Lung (tissue), 16 donors: ENCODE results near the gene GAN. TPM values are rescaled to one million over a fixed set of nuclear protein-coding genes. Genes with fewer than 3 reads are reported as not detected.
A peak's percentile ranks its signal among the peaks of the same experiment; 100 is the strongest.

Experiments
- ATAC-seq: fragments of 200-7000 bp; cut with Tn5 transposase; one replicate; pipeline ENCODE4 v1.9.1; 2020; ENCODE audit warnings: moderate number of reproducible peaks; ENCODE audit not compliant: insufficient read depth, low FRiP score
- DNase-seq, 3 donors: peaks; one replicate each; pipeline ENCODE4 v3.0.0-alpha.2; 2013 to 2017
- H3K27ac ChIP-seq, 2 donors: one replicate each; pipeline ENCODE4 v1.5.1; 2013; ENCODE audit warnings: mild to moderate bottlenecking in 2 of 2, moderate library complexity in 2 of 2, control low read depth in 1 of 2, inconsistent platforms in 1 of 2, low read depth in 1 of 2, low read length in 1 of 2
- H3K27me3 ChIP-seq, 3 donors: one replicate each; pipeline ENCODE4 v1.5.1; 2013; ENCODE audit warnings: low read length in 2 of 3; ENCODE audit not compliant: control insufficient read depth in 3 of 3, insufficient read depth in 3 of 3
- H3K36me3 ChIP-seq, 4 donors: one replicate each; pipeline ENCODE4 v1.5.1; 2013; ENCODE audit warnings: low read length in 4 of 4, mild to moderate bottlenecking in 1 of 4, moderate library complexity in 1 of 4; ENCODE audit not compliant: control insufficient read depth in 4 of 4, insufficient read depth in 4 of 4
- H3K4me1 ChIP-seq, 5 donors: one replicate each; pipeline ENCODE4 v1.5.1; 2013; ENCODE audit warnings: low read length in 5 of 5, mild to moderate bottlenecking in 2 of 5, moderate library complexity in 1 of 5; ENCODE audit not compliant: control insufficient read depth in 5 of 5, insufficient read depth in 5 of 5
- H3K4me3 ChIP-seq: one replicate; pipeline ENCODE4 v1.5.1; 2013; ENCODE audit warnings: mild to moderate bottlenecking, control low read depth, moderate library complexity
- H3K9ac ChIP-seq, 2 donors: one replicate each; pipeline ENCODE4 v1.5.1; 2013; ENCODE audit warnings: low read length in 2 of 2, control low read depth in 1 of 2; ENCODE audit not compliant: insufficient read depth in 1 of 2
- H3K9me3 ChIP-seq, 4 donors: one replicate each; pipeline ENCODE4 v1.5.1; 2013; ENCODE audit warnings: low read length in 3 of 4, mild to moderate bottlenecking in 1 of 4, moderate library complexity in 1 of 4; ENCODE audit not compliant: control insufficient read depth in 4 of 4, insufficient read depth in 3 of 4
- WGBS, 2 donors: extraction: QIAGEN DNeasy Blood & Tissue Kit; methylation state at CpG; one replicate each; pipeline ENCODE4 v1.1.7; 2013; 5-methylcytosine and 5-hydroxymethylcytosine counted together
- long read RNA-seq, 5 donors: transcript quantifications; one replicate each; lab custom pipeline, GENCODE V29; 2026
- polyA plus RNA-seq, 2 donors: library from polyadenylated mRNA; stranded (reverse); fragments of 200-250 nt; gene quantifications; one replicate each; pipeline ENCODE4 v1.2.1, GENCODE V29; 2013
- total RNA-seq, 2 donors: library from RNA; depleted of rRNA in 1 of 2; stranded (reverse); fragments of >200 nt in 1 of 2; gene quantifications; one replicate each; pipeline ENCODE4 v1.2.1, GENCODE V29; 2014 to 2021
- TF ChIP-seq, protein P1 (sequence below): IDR thresholded peaks from 2 replicates; pipeline ENCODE4 v1.5.1; 2012; ENCODE audit warnings: mild to moderate bottlenecking; ENCODE audit errors: control extremely low read depth, extremely low read depth
- donor health status: control.
- donor health status: control.
- donor health status: Bipolar disorder and iron deficiency.
- donor health status: healthy.
- donor health status: DM: yes; HTN: yes; CAD: no.

GAN gene, protein sequence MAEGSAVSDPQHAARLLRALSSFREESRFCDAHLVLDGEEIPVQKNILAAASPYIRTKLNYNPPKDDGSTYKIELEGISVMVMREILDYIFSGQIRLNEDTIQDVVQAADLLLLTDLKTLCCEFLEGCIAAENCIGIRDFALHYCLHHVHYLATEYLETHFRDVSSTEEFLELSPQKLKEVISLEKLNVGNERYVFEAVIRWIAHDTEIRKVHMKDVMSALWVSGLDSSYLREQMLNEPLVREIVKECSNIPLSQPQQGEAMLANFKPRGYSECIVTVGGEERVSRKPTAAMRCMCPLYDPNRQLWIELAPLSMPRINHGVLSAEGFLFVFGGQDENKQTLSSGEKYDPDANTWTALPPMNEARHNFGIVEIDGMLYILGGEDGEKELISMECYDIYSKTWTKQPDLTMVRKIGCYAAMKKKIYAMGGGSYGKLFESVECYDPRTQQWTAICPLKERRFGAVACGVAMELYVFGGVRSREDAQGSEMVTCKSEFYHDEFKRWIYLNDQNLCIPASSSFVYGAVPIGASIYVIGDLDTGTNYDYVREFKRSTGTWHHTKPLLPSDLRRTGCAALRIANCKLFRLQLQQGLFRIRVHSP
- total RNA-seq (1 to 10 TPM; 7.4 to 9.0 TPM), polyA plus RNA-seq (1 to 10 TPM in 1 of 2 donors, under 1 TPM in 1; 0.76 to 1.4 TPM)
- long read RNA-seq, donor 1 = 0 reads
- long read RNA-seq, donor 2 = 0 reads
- long read RNA-seq, donor 3 = 0 reads
- long read RNA-seq, donor 4 = 0 reads
- long read RNA-seq, donor 5 = 0 reads

DNA sequence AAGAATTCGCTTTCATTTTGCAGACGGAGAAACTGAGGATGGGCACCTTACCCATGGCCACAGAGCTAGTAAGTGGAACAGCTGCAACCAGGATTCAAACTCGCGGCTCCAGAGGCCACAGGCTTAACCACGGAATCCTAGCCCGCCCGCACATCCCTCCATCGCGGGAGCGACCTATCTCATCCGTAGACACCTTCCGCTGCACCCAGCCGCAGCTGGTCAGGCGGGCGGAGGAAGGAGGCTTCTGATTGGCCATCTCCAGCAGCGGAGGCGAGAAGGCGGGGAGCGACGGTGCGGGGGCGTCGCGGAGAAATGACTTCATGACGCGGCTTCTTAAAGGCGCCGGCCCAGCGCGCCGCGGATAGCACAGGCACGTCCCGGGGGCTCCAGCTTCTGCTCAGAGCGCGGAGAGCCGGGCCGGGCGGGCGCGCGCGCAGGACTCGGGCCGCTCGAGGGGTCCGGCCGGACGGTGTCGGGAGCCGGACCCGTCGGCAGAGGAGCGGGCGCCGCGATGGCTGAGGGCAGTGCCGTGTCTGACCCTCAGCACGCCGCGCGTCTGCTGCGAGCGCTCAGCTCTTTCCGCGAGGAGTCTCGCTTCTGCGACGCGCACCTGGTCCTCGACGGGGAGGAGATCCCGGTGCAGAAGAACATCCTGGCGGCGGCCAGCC is at the start of gene GAN:
Gene GAN, plus strand, starts transcription at position 360 of the 668 bp plus-strand sequence. Its CDS starts 152 bp downstream, at position 512.
- Histone ChIP-seq H3K36me3 (peaks cover 0 to 4% (median 0%) of the 10 kb centered on the region in 4 donors), H3K9ac (peak within 1 kb of the TSS; percentile 63 to 95), H3K4me1 (peaks cover 7 to 15% (median 10%) of the 10 kb centered on the region in 5 donors), H3K9me3 (no peaks in the 10 kb centered on the region), H3K27ac (peak within 1 kb of the TSS; percentile 96 to 97), H3K4me3 (peak within 1 kb of the TSS; percentile 98), H3K27me3 (no peaks in the 10 kb centered on the region)
- TF ChIP-seq, protein P1, sequence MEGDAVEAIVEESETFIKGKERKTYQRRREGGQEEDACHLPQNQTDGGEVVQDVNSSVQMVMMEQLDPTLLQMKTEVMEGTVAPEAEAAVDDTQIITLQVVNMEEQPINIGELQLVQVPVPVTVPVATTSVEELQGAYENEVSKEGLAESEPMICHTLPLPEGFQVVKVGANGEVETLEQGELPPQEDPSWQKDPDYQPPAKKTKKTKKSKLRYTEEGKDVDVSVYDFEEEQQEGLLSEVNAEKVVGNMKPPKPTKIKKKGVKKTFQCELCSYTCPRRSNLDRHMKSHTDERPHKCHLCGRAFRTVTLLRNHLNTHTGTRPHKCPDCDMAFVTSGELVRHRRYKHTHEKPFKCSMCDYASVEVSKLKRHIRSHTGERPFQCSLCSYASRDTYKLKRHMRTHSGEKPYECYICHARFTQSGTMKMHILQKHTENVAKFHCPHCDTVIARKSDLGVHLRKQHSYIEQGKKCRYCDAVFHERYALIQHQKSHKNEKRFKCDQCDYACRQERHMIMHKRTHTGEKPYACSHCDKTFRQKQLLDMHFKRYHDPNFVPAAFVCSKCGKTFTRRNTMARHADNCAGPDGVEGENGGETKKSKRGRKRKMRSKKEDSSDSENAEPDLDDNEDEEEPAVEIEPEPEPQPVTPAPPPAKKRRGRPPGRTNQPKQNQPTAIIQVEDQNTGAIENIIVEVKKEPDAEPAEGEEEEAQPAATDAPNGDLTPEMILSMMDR = no peak
- ATAC-seq (peak; percentile 96), DNase-seq (peak; percentile 96 to 98 (median 96))
- 0% methylated on average over 53 to 75 of the region's 75 CpGs for WGBS, 2 donors

DNA sequence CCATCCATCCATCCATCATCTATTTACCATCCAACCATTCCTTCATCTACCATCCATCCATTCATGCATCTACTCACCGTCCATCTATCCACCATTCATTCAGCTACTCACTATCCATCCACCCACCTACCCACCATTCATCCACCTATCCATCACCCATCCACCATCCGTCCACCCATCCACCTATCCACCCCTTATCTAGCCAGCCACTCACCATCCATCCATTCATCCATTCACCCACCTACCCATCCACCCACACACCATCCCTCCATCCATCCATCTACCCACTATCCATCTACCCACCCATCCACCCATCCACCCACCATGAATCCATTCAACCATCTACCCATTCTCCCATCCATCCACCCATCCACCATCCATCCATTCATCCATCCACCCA is 49.7 kb upstream of the GAN start:
- Histone ChIP-seq H3K36me3 (no peaks in the 10 kb centered on the region), H3K27me3 (no peaks in the 10 kb centered on the region), H3K9me3 (no peaks in the 10 kb centered on the region), H3K27ac (no peak overlapping the region), H3K9ac (no peak overlapping the region), H3K4me3 (no peak overlapping the region), H3K4me1 (peaks cover 0 to 30% (median 20%) of the 10 kb centered on the region in 5 donors)
- no peak for ATAC-seq
- 93 to 96% methylated on average over 2 of the region's 2 CpGs for WGBS, 2 donors
- DNase-seq = no peak
- TF ChIP-seq, protein P1 = no peak

DNA sequence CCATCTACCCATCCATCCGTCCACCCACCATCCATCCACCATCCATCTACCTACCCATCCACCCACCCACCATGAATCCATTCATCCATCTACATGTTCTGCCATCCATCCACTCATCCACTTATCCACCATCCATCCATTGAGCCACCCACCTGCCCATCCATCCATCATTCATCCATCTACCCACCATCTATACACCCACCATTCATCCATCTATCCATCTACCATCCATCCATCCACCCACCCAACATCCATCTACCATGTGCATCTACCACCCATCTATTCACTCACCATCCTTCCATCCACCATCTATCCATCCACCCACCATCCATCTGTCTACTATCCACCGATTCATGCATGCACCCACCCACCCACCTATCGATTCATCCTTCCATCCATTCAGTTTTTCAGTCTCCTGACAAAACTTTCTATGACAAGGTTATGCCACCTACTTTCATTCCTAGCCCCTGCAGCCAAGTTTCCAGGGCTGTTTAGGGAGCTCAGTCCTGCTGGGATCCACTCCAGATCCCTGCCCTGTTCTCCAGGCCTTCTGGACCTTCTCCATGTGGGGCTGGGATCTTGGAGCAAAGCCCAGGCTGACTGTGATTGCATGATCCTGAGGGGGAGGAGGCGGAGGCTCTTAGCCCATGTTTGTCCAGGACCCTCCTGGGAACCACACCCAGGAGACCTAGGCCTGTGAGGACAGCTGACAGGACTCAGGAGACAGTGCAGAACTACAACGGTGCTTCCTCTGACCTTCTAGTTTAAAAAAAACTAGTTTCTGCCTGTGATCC is 48.9 kb upstream of the GAN start:
- ATAC-seq (no peak), DNase-seq (peak; percentile 90 to 95 (median 91))
- Histone ChIP-seq H3K27ac (no peak overlapping the region), H3K36me3 (no peaks in the 10 kb centered on the region), H3K4me3 (no peak overlapping the region), H3K27me3 (no peaks in the 10 kb centered on the region), H3K9me3 (no peaks in the 10 kb centered on the region), H3K9ac (no peak overlapping the region), H3K4me1 (peaks cover 0 to 30% (median 20%) of the 10 kb centered on the region in 5 donors)
- TF ChIP-seq, protein P1 = no peak
- whole genome bisulfite sequencing, 2 donors = 65 to 82% methylated on average over 5 of the region's 5 CpGs
